H9 (cell line): ENCODE data around the gene AEN. TPM values are rescaled to one million over a fixed set of nuclear protein-coding genes. Genes with fewer than 3 reads are reported as not detected.
"Not testable (repeated sequence)": the region's sequence is repeated elsewhere in the genome, so short reads cannot be mapped to it uniquely, and the experiment has no call there.

Experiments
- DNase-seq: peaks from one replicate; pipeline ENCODE4 v3.0.0-alpha.2; 2017
- H2AFZ ChIP-seq: one replicate; pipeline ENCODE4 v1.6.1; 2013; ENCODE audit warnings: mild to moderate bottlenecking, low read length, control low read depth, moderate library complexity
- H2AK5ac ChIP-seq: 2 replicates; pipeline ENCODE4 v1.6.1; 2013; ENCODE audit warnings: low read length, control low read depth, mixed read lengths; ENCODE audit not compliant: insufficient read length
- H2BK120ac ChIP-seq: one replicate; pipeline ENCODE4 v1.6.1; 2013; ENCODE audit warnings: low read depth, mild to moderate bottlenecking, low read length, control low read depth, inconsistent platforms; ENCODE audit not compliant: poor library complexity, severe bottlenecking
- H2BK12ac ChIP-seq: 2 replicates; pipeline ENCODE4 v1.6.1; 2013; ENCODE audit warnings: low read length, control low read depth, mixed read lengths, low read depth; ENCODE audit not compliant: insufficient read length
- H2BK15ac ChIP-seq: 2 replicates; pipeline ENCODE4 v1.6.1; 2013; ENCODE audit warnings: low read depth, low read length, control low read depth
- H2BK20ac ChIP-seq: one replicate; pipeline ENCODE4 v1.6.1; 2013; ENCODE audit warnings: low read depth, mild to moderate bottlenecking, low read length, control low read depth, inconsistent platforms; ENCODE audit not compliant: poor library complexity, severe bottlenecking
- H2BK5ac ChIP-seq: 2 replicates; pipeline ENCODE4 v1.6.1; 2013; ENCODE audit warnings: low read length, control low read depth, mixed read lengths; ENCODE audit not compliant: insufficient read length
- H3K14ac ChIP-seq: 2 replicates; pipeline ENCODE4 v1.6.1; 2013; ENCODE audit warnings: low read length, control low read depth; ENCODE audit not compliant: insufficient read depth
- H3K18ac ChIP-seq: 2 replicates; pipeline ENCODE4 v1.6.1; 2013; ENCODE audit warnings: low read depth, mild to moderate bottlenecking, mixed read lengths, low read length, control low read depth; ENCODE audit not compliant: insufficient read length
- H3K23ac ChIP-seq: 2 replicates; pipeline ENCODE4 v1.6.1; 2013; ENCODE audit warnings: low read length, control low read depth, mixed read lengths, low read depth; ENCODE audit not compliant: insufficient read length
- H3K23me2 ChIP-seq: 2 replicates; pipeline ENCODE4 v1.6.1; 2013; ENCODE audit warnings: low read depth, mild to moderate bottlenecking, mixed read lengths, low read length, control low read depth; ENCODE audit not compliant: insufficient read length, poor library complexity, severe bottlenecking
- H3K27ac ChIP-seq: 2 replicates; pipeline ENCODE4 v1.5.1; 2013; ENCODE audit warnings: low read length, control low read depth, mixed read lengths, low read depth; ENCODE audit not compliant: insufficient read length
- H3K27me3 ChIP-seq: 2 replicates; pipeline ENCODE4 v1.6.1; 2013; ENCODE audit warnings: low read length, control low read depth, inconsistent platforms; ENCODE audit not compliant: insufficient read depth
- H3K4ac ChIP-seq: 2 replicates; pipeline ENCODE4 v1.6.1; 2013; ENCODE audit warnings: low read depth, mild to moderate bottlenecking, control low read depth, inconsistent platforms, low read length, moderate library complexity
- H3K4me1 ChIP-seq: 2 replicates; pipeline ENCODE4 v1.6.1; 2013; ENCODE audit warnings: low read length, control low read depth, inconsistent platforms; ENCODE audit not compliant: insufficient read depth
- H3K4me2 ChIP-seq: 2 replicates; pipeline ENCODE4 v1.6.1; 2013; ENCODE audit warnings: low read length, control low read depth, mixed read lengths; ENCODE audit not compliant: insufficient read length, insufficient read depth
- H3K56ac ChIP-seq: 2 replicates; pipeline ENCODE4 v1.6.1; 2013; ENCODE audit warnings: low read depth, mild to moderate bottlenecking, mixed read lengths, low read length, control low read depth; ENCODE audit not compliant: insufficient read length
- H3K79me1 ChIP-seq: 2 replicates; pipeline ENCODE4 v1.6.1; 2013; ENCODE audit warnings: low read depth, mild to moderate bottlenecking, moderate library complexity, low read length, control low read depth, inconsistent platforms; ENCODE audit not compliant: insufficient read depth, poor library complexity, severe bottlenecking
- H3K79me2 ChIP-seq: 2 replicates; pipeline ENCODE4 v1.6.1; 2013; ENCODE audit warnings: low read length, control low read depth, inconsistent platforms; ENCODE audit not compliant: insufficient read depth
- H3K9ac ChIP-seq: 2 replicates; pipeline ENCODE4 v1.6.1; 2013; ENCODE audit warnings: low read length, control low read depth, mixed read lengths; ENCODE audit not compliant: insufficient read length; ENCODE audit errors: extremely low read depth
- H3K9me3 ChIP-seq: one replicate; pipeline ENCODE4 v1.6.1; 2013; ENCODE audit warnings: low read depth, low read length, inconsistent platforms; ENCODE audit not compliant: control insufficient read depth
- H3T11ph ChIP-seq: one replicate; pipeline ENCODE4 v1.6.1; 2013; ENCODE audit warnings: mild to moderate bottlenecking, low read length, control low read depth, inconsistent platforms
- H4K20me1 ChIP-seq: one replicate; pipeline ENCODE4 v1.6.1; 2013; ENCODE audit not compliant: control insufficient read depth, insufficient read length, insufficient read depth
- H4K5ac ChIP-seq: 2 replicates; pipeline ENCODE4 v1.6.1; 2013; ENCODE audit warnings: low read depth, mild to moderate bottlenecking, mixed read lengths, low read length, control low read depth; ENCODE audit not compliant: insufficient read length
- H4K8ac ChIP-seq: replicated peaks from 2 replicates; pipeline ENCODE4 v1.6.1; 2013; ENCODE audit warnings: low read length, control low read depth, mixed read lengths, low read depth; ENCODE audit not compliant: insufficient read length
- H4K91ac ChIP-seq: 2 replicates; pipeline ENCODE4 v1.6.1; 2013; ENCODE audit warnings: low read depth, mild to moderate bottlenecking, moderate library complexity, mixed read lengths, low read length, control low read depth; ENCODE audit not compliant: insufficient read length
- H3K27ac Mint-ChIP-seq, 3 experiments: 2 replicates in 2 of 3; 3 replicates in 1 of 3; pipeline ENCODE4 v1.8.0; 2020 to 2021; ENCODE audit warnings: mixed read lengths in 3 of 3, mild to moderate bottlenecking in 1 of 3, moderate library complexity in 1 of 3
- H3K27me3 Mint-ChIP-seq: 2 replicates; pipeline ENCODE4 v1.8.0; 2021; ENCODE audit warnings: low read depth, mild to moderate bottlenecking, moderate library complexity, mixed read lengths
- H3K36me3 Mint-ChIP-seq, 3 experiments: 2 replicates in 2 of 3; 3 replicates in 1 of 3; pipeline ENCODE4 v1.8.0; 2020 to 2021; ENCODE audit warnings: low read depth in 3 of 3, mixed read lengths in 3 of 3; ENCODE audit not compliant: insufficient read depth in 1 of 3
- H3K4me1 Mint-ChIP-seq, 2 experiments: 2 replicates each; pipeline ENCODE4 v1.8.0; 2020; ENCODE audit warnings: mixed read lengths in 2 of 2
- H3K4me3 Mint-ChIP-seq, 2 experiments: 2 replicates in 1 of 2; 3 replicates in 1 of 2; pipeline ENCODE4 v1.8.0; 2020 to 2021; ENCODE audit warnings: mild to moderate bottlenecking in 2 of 2, mixed read lengths in 2 of 2, moderate library complexity in 1 of 2
- H3K9me3 Mint-ChIP-seq, 2 experiments: 2 replicates in 1 of 2; 3 replicates in 1 of 2; pipeline ENCODE4 v1.8.0; 2020; ENCODE audit warnings: mild to moderate bottlenecking in 2 of 2, mixed read lengths in 2 of 2, moderate library complexity in 1 of 2
- CTCF ChIP-seq: fragments of 200-600 bp; sonication (generic); conservative IDR thresholded peaks from 3 replicates; pipeline ENCODE4 v1.8.0; 2021; ENCODE audit warnings: antibody characterized with exemption, mild to moderate bottlenecking
- WGBS: extraction: QIAGEN DNeasy Blood & Tissue Kit; methylation state at CpG from one replicate; pipeline ENCODE4 v1.1.7; 2013; ENCODE audit warnings: missing lambda C conversion rate, low lambda C conversion rate, mixed read lengths; ENCODE audit not compliant: insufficient read length; ENCODE audit errors: extremely low coverage; 5-methylcytosine and 5-hydroxymethylcytosine counted together
- total RNA-seq: library from RNA; stranded (reverse); gene quantifications from 2 replicates; pipeline ENCODE4 v1.2.1, GENCODE V29; 2021

AEN gene
- total RNA-seq, 1 experiment from 2014 or later, result 132 TPM

DNA sequence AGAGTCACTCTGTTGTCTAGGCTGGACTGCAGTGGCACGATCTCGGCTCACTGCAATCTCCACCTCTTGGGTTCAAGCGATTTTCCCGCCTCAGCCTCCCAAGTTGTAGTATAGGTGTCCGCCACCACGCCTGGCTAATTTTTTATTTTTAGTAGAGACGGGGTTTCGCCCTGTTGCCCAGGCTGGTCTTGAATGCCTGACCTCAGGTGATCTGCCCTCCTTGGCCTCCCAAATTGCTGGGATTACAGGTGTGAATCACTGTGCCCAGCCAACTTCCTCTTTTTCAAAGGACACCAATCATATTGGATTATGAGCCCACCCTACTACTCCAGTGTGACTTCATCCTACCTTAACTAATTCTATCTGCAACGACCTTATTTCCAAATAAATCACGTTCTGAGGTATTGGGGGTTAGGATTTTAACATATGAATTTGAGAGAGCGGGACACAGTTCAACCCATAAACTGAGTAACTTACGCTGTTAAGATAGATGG, 20.9 kb downstream of the AEN start:
- Histone ChIP-seq H2AFZ (no peak overlapping the region), H3K27ac (no peak overlapping the region), H3K27me3 (no peaks in the 10 kb centered on the region), H4K91ac (no peak overlapping the region), H3K9ac (no peak overlapping the region), H4K5ac (no peak overlapping the region), H3K4ac (no peak overlapping the region), H3K23ac (no peak overlapping the region), H2BK12ac (no peak overlapping the region), H3K4me2 (no peak overlapping the region), H3K9me3 (no peaks in the 10 kb centered on the region), H3K14ac (no peak overlapping the region), H2BK5ac (no peak overlapping the region), H3K56ac (no peak overlapping the region), H3K4me1 (peaks cover 8% of the 10 kb centered on the region; the same call in 1 of the 2 replicates), H3K18ac (no peak overlapping the region), H4K8ac (no peak overlapping the region), H4K20me1 (no peaks in the 10 kb centered on the region), H3K79me2 (no peaks in the 10 kb centered on the region), H3K79me1 (no peaks in the 10 kb centered on the region), H2BK15ac (no peak overlapping the region), H2AK5ac (no peak overlapping the region), H2BK120ac (no peak overlapping the region), H2BK20ac (no peak overlapping the region), H3T11ph (no peak overlapping the region), H3K23me2 (peaks cover 5% of the 10 kb centered on the region)
- Mint-ChIP-seq H3K4me1 (peaks cover 24 to 34% of the 10 kb centered on the region in 2 experiments), H3K36me3 (no peaks in the 10 kb centered on the region; a peak in 1 of 7 replicates), H3K27me3 (peaks cover 4% of the 10 kb centered on the region), H3K9me3 (no peaks in the 10 kb centered on the region), H3K27ac (no peak overlapping the region), H3K4me3 (no peak overlapping the region)
- DNase-seq, result no peak
- WGBS, result no CpG with 5 or more reads among the region's 12 CpGs
- TF ChIP-seq CTCF, result no peak

GRCh38 chr15:88642514-88642913, 21.4 kb downstream of the AEN start:
- not testable (repeated sequence) for H4K91ac ChIP-seq, H4K20me1 ChIP-seq, H2BK12ac ChIP-seq, H2BK15ac ChIP-seq, H3K23ac ChIP-seq, H3K4me2 ChIP-seq, H2BK5ac ChIP-seq, H3K4me3 Mint-ChIP-seq, H2BK20ac ChIP-seq, H2AFZ ChIP-seq, H2BK120ac ChIP-seq, H3K36me3 Mint-ChIP-seq, H4K5ac ChIP-seq, H4K8ac ChIP-seq, DNase-seq, H3K4ac ChIP-seq, H3T11ph ChIP-seq, H3K9me3 ChIP-seq, H3K79me2 ChIP-seq, H3K4me1 ChIP-seq, H3K27ac Mint-ChIP-seq, H3K56ac ChIP-seq, H3K14ac ChIP-seq, H3K27me3 ChIP-seq, H2AK5ac ChIP-seq, H3K18ac ChIP-seq, H3K9ac ChIP-seq, H3K27me3 Mint-ChIP-seq, H3K23me2 ChIP-seq, H3K27ac ChIP-seq, H3K9me3 Mint-ChIP-seq, H3K79me1 ChIP-seq
- H3K4me1 Mint-ChIP-seq, result peaks cover 21 to 29% of the 10 kb centered on the region in 2 experiments
- WGBS, result no CpG with 5 or more reads among the region's 11 CpGs
